Colon (tissue), 2 donors: ENCODE data around the gene ELMO1.

Experiments used
- FAIRE-seq: peaks from 2 replicates; lab custom pipeline; 2012; peaks lifted over from hg19 to GRCh38; lab: Jason Lieb, UNC
- donor health status: control.
- donor health status: control.

ELMO1 gene

GRCh38 chr7:36943591-36944435, 504.9 kb downstream of the ELMO1 start:
- no peak for FAIRE-seq

GRCh38 chr7:36942955-36943354, 505.7 kb downstream of the ELMO1 start:
- no peak for FAIRE-seq

GRCh38 chr7:36942541-36942940, 506.1 kb downstream of the ELMO1 start:
- no peak for FAIRE-seq

GRCh38 chr7:36942025-36942424, 506.6 kb downstream of the ELMO1 start:
- no peak for FAIRE-seq

GRCh38 chr7:36941359-36941758, 507.3 kb downstream of the ELMO1 start:
- no peak for FAIRE-seq

- no peak for FAIRE-seq
These were observed 508.8 kb downstream of the ELMO1 start for GRCh38 chr7:36939816-36940215.

GRCh38 chr7:36937754-36938563, 510.7 kb downstream of the ELMO1 start:
- no peak for FAIRE-seq

GRCh38 chr7:36931892-36932291, 516.8 kb downstream of the ELMO1 start:
- no peak for FAIRE-seq

GRCh38 chr7:36929791-36930190, 518.9 kb downstream of the ELMO1 start:
- FAIRE-seq: no peak

- FAIRE-seq: no peak
These were observed 519.9 kb downstream of the ELMO1 start for GRCh38 chr7:36928718-36929117.

GRCh38 chr7:36928311-36928710, 520.4 kb downstream of the ELMO1 start:
- no peak for FAIRE-seq

- FAIRE-seq: no peak
These were observed 523.0 kb downstream of the ELMO1 start for GRCh38 chr7:36925691-36926090.

- no peak for FAIRE-seq
These were observed 523.5 kb downstream of the ELMO1 start for GRCh38 chr7:36925207-36925606.

- FAIRE-seq: no peak
These were observed 524.7 kb downstream of the ELMO1 start for GRCh38 chr7:36923943-36924436.

GRCh38 chr7:36923185-36923584, 525.5 kb downstream of the ELMO1 start:
- FAIRE-seq: no peak

- no peak for FAIRE-seq
These were observed 528.2 kb downstream of the ELMO1 start for GRCh38 chr7:36920433-36920832.

- FAIRE-seq: no peak
These were observed 528.9 kb downstream of the ELMO1 start for GRCh38 chr7:36919738-36920137.

GRCh38 chr7:36918591-36918990, 530.1 kb downstream of the ELMO1 start:
- FAIRE-seq: no peak

- FAIRE-seq: no peak
These were observed 532.0 kb downstream of the ELMO1 start for GRCh38 chr7:36916619-36917018.

- FAIRE-seq: no peak
These were observed 532.5 kb downstream of the ELMO1 start for GRCh38 chr7:36916116-36916515.

- no peak for FAIRE-seq
These were observed 536.9 kb downstream of the ELMO1 start for GRCh38 chr7:36911788-36912187.

GRCh38 chr7:36910859-36911258, 537.8 kb downstream of the ELMO1 start:
- no peak for FAIRE-seq

GRCh38 chr7:36910401-36910800, 538.3 kb downstream of the ELMO1 start:
- no peak for FAIRE-seq
